ENCODE data around the gene CRYBG1.

The CRYBG1 gene

DNA sequence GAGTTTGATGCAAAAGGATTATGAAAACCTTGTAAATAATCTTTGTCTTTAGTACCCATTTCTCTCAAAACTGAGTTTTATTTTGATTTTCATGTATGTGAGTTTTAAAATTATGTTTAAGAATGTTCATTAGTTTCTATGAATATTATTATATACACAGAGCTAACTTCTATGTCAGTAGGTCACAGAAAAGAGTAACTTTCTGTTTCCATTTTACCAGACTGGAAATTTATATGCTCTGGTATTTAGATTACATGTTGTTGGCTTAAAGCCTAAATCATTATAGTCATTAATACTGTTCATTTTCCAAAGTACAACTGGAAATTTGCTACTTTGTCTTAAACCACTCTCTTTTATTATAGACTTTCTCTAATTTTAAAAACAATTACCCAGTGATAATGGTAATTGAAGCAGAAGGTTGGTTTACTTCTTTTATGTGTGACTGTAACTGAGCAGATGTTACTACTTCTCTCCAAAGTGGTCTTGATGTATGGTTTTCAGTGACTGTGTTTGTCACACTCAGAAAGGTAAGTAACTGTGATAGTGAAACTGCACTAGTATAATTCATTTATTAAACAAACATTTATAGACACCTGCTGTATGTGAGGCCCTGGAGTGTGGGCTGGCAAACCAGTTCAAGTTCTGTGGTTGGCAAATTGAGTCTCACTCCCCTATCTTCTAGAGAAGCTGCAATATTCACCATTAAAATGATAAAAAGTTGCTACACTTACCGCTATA is 13.2 kb downstream of the CRYBG1 start:
- DNase-seq: no peak

DNA sequence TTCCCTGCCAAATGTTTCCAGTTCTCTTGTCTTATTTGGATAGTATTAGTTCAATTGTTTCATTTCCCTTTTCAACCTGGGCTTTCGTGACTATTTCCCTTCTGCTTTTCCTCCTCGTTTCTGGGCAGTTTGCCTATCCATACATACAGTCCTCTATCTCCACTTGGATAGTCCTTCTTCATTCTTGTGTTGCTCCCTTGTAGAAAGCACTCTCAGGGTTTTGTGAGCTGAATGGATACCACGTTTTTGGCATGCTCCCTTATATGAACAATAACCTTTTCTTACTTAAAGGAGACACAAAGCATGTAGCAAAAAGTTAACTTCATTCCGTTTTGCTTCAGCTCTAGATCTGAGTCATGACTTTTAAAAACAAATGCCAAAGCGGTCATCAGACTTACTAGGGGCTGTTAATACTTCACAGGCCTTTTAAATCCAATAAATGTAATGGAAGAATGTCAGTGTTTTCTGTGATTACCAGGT is 16.6 kb downstream of the CRYBG1 start:
- peak; percentile 50 for DNase-seq

- DNase-seq: no peak
These were observed 19.4 kb downstream of the CRYBG1 start for GRCh38 chr6:106379951-106380350.

GRCh38 chr6:106380407-106380806 is 19.9 kb downstream of the CRYBG1 start:
- DNase-seq: peak; percentile 9

- no peak for DNase-seq
These were observed 20.7 kb downstream of the CRYBG1 start for GRCh38 chr6:106381223-106381622.

DNA sequence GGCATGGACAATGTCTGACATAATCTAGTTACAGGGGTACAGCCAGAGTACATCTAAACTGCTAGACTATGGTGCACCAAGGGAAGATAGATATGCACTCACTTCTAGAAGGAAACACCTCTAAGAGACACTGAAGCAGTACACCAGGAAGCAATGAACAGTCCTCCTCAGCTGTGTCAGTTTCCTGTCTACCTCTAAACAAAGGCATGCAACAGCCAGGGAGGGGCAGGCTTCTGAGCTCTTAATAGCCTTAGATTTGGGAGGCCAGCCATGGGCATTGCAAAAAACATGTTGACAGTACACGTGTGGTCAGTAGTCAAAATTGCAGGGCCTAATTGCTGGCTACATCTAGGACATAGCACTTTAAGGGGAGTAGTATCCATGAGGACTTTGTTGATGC is 21.4 kb downstream of the CRYBG1 start:
- no peak for DNase-seq

- DNase-seq: peak; percentile 28
These were observed 23.1 kb downstream of the CRYBG1 start for GRCh38 chr6:106383573-106383972.

DNA sequence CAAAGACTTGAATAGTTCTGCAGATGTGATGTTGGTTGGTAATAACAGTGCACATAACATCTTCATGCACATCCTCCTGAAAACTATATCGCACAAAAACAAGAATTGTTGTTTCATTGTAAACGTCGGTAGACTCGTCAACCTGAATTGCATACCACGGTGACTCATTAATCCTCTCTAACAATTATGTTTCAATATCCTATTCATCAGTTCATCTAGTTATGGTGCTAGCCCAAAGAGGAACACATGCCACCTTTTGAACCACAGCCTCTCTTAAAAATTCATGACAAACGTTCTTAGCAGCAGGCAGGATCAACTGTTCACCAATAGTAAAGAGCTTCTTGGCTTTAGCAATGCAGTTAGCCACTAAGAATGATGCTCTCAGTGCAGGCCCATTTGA is 25.0 kb downstream of the CRYBG1 start:
- DNase-seq: no peak

- no peak for DNase-seq
These were observed 27.4 kb downstream of the CRYBG1 start for GRCh38 chr6:106387875-106388274.

GRCh38 chr6:106390088-106390487 is 29.6 kb downstream of the CRYBG1 start:
- DNase-seq: no peak

DNA sequence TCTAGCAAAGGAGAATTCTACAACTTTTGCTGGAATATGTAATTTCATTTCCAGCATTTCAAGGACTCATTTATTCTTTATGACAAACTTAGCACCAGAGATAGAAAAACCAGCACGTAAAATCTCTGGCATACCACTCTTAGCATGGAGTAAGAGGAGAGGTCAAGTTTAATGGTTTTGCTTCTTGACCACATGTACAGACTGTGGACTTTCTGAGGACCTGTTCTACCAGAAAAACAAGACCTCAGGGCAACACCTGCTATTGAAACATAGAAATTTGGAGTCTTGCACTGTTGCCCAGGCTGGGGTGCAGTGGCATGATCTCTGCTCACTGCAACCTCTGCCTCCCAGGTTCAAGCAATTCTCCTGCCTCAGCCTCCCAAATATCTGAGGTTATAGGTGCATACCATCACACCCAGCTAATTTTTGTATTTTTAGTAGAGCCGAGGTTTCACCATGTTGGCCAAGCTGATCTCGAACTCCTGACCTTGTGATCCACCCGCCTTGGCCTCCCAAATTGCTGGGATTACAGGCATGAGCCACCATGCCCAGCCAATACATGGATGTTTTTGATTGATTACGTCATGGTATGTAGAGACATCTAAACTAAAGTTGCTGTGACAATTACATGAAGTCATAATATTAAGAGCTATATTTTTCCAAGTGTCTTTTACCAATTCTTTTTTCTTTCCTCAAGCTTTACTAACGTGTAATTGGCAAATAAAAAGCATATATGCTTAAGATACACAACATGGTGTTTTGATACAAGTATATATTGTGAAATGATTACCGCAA is 36.1 kb downstream of the CRYBG1 start:
- DNase-seq: no peak

DNA sequence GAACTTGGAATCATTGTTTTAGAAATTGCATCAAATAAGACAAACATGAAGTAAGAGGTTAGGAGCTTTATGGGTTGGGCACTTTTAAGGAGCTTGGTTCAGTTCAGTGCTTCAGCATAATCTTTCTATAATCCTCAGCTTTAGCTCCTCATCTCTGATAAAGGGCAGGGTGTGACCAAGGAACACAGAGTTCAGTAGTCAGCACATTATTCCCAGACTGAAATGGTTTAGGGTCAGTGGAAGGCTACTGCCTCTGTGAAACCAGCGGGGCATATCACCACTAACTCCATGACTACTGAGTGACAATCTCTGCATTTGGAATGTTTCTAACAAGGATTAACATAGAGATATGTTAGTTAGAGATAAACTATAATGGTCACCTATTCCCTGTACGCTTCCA is 36.9 kb downstream of the CRYBG1 start:
- no peak for DNase-seq

- DNase-seq: no peak
These were observed 38.1 kb downstream of the CRYBG1 start for GRCh38 chr6:106398621-106399020.

DNA sequence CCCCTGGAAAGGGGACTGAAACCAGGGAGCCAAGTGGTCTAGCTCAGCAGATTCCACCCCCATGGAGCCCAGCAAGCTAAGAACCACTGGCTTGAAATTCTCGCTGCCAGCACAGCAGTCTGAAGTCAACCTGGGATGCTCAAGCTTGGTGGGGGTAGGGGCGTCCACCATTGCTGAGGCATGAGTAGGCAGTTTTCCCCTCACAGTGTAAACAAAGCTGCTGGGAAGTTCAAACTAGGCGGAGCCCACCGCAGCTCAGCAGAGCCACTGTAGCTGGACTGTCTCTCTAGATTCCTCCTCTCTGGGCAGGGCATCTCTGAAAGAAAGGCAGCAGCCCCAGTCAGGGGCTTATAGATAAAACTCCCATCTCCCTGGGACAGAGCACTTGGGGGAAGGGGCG is 44.5 kb downstream of the CRYBG1 start:
- peak; percentile 39 for DNase-seq

DNA sequence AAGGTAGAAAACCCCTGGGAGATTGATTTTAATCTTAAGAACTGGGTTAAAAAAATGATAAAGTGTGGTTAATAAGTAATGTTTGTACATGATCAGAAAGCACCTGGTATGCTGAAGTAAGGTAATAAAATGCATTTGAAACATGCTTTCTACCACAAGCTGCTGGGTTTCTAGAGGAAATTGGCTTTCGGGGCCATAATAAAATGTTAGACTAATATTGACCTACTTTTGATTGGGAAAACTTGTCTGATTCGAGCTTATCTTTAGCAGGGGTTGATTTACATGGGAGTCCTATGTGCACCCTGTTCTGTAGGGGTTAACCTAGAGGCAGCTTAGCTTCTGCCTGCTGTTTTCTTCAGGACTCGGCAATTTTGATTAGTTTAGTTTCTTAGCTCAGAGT is 50.5 kb downstream of the CRYBG1 start:
- DNase-seq: no peak

DNA sequence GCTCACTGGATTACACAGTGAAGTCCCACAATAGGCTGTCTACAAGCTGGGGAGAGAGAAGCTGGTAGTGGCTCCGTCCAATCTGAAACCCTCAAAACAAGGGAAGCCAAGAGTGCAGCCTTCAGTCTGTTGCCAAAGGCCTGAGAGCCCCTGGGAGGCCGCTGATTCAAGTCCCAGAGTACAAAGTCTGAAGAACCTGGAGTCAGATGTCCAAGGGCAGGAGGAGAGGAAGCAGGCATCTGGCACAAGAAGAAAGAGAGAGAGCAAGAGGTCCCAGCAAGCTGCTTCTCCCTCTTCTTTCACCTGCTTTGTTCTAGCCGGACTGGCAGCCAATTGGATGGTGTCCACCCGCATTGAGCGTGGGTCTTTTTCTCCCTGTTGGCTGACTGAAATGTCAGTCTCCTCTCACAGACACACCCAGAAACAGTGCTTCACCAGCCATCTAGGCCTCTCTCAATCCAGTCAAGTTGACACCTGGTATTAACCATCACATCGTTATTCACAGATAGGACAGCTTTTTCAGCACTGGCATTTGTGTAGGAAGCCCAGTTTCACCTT is 51.2 kb downstream of the CRYBG1 start:
- no peak for DNase-seq

DNA sequence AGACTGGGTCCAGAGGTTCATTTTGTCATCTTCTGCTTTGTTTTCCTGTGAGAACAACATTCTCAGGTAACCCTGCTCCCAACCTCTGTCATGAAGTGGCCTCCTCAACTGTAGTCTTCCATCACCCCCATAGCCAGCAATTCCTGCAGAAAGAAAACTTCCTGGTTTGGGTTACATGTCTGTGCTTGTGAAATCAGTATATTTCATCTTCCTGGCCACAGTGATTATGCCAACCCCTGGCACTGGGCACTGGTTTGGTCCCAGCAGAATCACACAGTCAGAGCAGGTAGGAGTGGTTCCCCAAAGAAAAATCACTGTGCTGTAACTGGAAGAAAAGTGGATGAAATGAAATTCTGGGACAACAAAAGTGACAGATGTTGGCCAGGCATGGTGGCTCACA is 52.5 kb downstream of the CRYBG1 start:
- no peak for DNase-seq

DNA sequence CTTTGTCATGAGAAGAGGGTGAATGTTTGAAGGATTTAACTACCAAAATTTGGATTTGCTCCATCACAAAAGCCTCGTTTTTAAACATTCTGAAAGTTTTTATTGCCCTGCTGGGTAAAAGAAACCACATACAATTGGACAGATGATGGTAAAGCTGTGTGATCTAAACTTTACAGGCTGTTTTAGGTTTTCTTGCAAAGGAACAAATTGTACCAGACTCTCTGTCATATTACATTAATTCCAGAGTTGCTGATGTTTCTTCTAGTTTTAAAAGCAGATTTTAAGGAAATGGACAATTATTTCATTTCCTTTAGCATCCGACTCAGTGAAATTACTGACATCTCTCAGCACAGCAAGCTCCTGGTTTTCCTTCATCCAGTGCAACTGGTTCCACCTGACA is 53.2 kb downstream of the CRYBG1 start:
- DNase-seq: no peak

- DNase-seq: no peak
These were observed 55.4 kb downstream of the CRYBG1 start for GRCh38 chr6:106415921-106416320.

DNA sequence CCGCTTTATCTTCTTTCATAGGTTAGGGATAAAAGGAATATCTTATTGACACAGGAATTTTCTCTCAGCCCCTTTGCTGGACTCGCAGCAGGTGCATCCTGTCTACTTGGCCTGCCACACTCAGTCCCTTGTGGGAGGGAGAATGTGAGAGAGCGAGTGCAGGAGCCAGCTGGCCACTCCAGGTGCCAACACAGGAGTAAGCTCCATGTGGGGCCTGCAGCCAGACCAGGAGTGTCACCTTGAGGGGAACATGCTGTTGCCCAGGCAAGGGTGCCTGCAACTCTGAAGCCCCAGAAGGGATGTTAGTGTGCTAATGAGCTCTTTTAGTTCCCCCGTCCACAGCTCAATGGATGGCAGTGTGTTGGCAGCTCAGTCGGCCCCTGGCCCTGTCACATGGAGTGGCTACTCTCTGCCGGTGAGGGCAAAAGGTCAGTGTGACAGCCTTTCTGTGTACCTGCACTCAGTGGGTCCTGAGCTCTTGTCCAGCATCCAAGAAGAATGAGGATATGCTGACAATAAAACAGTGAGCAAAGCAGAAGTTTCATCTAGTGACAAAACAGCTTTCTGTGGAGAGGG is 57.1 kb downstream of the CRYBG1 start:
- DNase-seq: no peak

- no peak for DNase-seq
These were observed 59.5 kb downstream of the CRYBG1 start for GRCh38 chr6:106419900-106420613.

GRCh38 chr6:106421496-106421895 is 61.0 kb downstream of the CRYBG1 start:
- peak; percentile 36 for DNase-seq

- DNase-seq: no peak
These were observed 62.0 kb downstream of the CRYBG1 start for GRCh38 chr6:106422534-106422933.

All from fibroblast of skin of right quadriceps (primary cell).